ENCODE results near the gene PARS2. TPM values are rescaled to one million over a fixed set of nuclear protein-coding genes. Genes with fewer than 3 reads are reported as not detected.

The PARS2 gene
- total RNA-seq, 2 donors from 2014 or later = 3.9 to 4.0 TPM

DNA sequence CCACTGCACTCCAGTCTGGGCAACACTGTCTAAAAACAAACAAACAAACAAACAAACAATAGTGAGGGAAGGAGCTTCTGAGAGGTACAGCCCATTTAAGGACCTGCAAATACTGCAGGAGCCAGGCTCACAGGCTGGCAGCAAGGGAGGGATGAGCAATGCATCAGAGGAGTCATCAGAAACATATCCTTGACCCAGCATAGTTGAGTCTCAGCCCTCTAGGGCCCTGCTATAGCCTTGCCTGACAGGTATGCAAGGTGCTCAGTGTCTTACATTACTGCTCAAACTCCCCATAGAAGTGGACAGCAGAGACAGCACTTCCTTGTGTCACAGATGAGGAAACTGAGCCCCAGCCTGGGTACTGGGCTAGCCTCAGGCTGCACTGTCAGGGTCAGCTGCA lies 55.9 kb downstream of the PARS2 start:
- Histone ChIP-seq H3K4me3 (no peak overlapping the region), H3K36me3 (no peaks in the 10 kb centered on the region), H3K27ac (no peak overlapping the region), H3K9me3 (no peaks in the 10 kb centered on the region), H3K27me3 (no peaks in the 10 kb centered on the region), H3K4me1 (no peaks in the 10 kb centered on the region)
- TF ChIP-seq, protein P1, sequence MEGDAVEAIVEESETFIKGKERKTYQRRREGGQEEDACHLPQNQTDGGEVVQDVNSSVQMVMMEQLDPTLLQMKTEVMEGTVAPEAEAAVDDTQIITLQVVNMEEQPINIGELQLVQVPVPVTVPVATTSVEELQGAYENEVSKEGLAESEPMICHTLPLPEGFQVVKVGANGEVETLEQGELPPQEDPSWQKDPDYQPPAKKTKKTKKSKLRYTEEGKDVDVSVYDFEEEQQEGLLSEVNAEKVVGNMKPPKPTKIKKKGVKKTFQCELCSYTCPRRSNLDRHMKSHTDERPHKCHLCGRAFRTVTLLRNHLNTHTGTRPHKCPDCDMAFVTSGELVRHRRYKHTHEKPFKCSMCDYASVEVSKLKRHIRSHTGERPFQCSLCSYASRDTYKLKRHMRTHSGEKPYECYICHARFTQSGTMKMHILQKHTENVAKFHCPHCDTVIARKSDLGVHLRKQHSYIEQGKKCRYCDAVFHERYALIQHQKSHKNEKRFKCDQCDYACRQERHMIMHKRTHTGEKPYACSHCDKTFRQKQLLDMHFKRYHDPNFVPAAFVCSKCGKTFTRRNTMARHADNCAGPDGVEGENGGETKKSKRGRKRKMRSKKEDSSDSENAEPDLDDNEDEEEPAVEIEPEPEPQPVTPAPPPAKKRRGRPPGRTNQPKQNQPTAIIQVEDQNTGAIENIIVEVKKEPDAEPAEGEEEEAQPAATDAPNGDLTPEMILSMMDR (IDR thresholded peaks at IDR 0.05) = no peak
- peak; percentile 16 for DNase-seq (ENCODE audit: low spot score)

Other genes with a start within 250 kb of the PARS2 start
- gene ACOT11, start 216.3 kb downstream of the PARS2 start, total RNA-seq = 10 to 100 TPM in 1 of 2 donors, 1 to 10 TPM in 1; 9.1 to 27.0 TPM
- gene FAM151A, start 141.0 kb downstream of the PARS2 start, total RNA-seq = under 1 TPM in 1 of 2 donors, not detected in 1; 0.63 TPM
- 1 to 10 TPM; 5.5 to 6.9 TPM for gene MROH7, start 122.7 kb downstream of the PARS2 start, total RNA-seq
- 10 to 100 TPM in 1 of 2 donors, 1 to 10 TPM in 1; 9.8 to 10.3 TPM for gene TTC4, start 48.7 kb downstream of the PARS2 start, total RNA-seq
- under 1 TPM; 0.43 to 0.70 TPM for gene TTC22, start 36.8 kb upstream of the PARS2 start, total RNA-seq
- 10 to 100 TPM; 13.4 to 20.4 TPM for gene DHCR24, start 122.7 kb upstream of the PARS2 start, total RNA-seq
- not detected for gene TMEM61, start 216.1 kb upstream of the PARS2 start, total RNA-seq
- gene BSND, start 234.4 kb upstream of the PARS2 start, total RNA-seq = not detected